ENCODE measurements around the gene PLEKHN1.
A peak's percentile ranks its signal among the peaks of the same experiment; 100 is the strongest.

Gene PLEKHN1, protein sequence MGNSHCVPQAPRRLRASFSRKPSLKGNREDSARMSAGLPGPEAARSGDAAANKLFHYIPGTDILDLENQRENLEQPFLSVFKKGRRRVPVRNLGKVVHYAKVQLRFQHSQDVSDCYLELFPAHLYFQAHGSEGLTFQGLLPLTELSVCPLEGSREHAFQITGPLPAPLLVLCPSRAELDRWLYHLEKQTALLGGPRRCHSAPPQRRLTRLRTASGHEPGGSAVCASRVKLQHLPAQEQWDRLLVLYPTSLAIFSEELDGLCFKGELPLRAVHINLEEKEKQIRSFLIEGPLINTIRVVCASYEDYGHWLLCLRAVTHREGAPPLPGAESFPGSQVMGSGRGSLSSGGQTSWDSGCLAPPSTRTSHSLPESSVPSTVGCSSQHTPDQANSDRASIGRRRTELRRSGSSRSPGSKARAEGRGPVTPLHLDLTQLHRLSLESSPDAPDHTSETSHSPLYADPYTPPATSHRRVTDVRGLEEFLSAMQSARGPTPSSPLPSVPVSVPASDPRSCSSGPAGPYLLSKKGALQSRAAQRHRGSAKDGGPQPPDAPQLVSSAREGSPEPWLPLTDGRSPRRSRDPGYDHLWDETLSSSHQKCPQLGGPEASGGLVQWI

DNA sequence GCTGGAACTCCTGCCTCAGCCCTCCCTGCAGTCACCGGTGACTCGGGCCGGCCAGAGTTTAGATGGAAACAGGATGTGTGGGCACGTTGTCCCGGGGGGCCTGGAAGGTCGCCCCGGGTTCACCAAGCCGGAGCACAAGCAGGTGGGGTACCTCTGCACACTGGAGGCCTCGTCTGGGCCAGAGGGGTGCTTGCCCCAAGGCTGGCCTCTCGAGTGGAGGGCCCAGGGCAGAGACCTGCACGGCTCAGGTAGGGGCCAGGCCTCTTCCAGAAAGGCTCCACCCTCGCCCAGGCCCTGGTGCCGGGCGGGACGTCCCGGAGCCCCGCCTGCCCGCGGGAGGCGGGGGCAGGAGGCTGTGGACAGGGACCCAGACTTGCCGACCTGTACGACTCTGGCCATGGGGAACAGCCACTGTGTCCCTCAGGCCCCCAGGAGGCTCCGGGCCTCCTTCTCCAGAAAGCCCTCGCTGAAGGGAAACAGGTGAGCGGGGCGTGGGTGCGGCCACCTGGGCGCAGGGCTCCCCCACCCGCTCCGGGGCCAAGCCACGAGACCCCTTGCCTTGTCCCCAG, at the start of gene PLEKHN1:
PLEKHN1 (plus strand) TSS at position 348 of the 569 bp plus-strand sequence; CDS start at position 398, 50 bp downstream.
- DNase-seq (ENCODE audit: low read depth, low spot score): no peak

GRCh38 chr1:917076-917459, 49.2 kb upstream of the PLEKHN1 start:
- no peak for DNase-seq (ENCODE audit: low read depth, low spot score)

- DNase-seq (ENCODE audit: low read depth, low spot score): no peak
Observed at GRCh38 chr1:917466-918091, 48.7 kb upstream of the PLEKHN1 start.

DNA sequence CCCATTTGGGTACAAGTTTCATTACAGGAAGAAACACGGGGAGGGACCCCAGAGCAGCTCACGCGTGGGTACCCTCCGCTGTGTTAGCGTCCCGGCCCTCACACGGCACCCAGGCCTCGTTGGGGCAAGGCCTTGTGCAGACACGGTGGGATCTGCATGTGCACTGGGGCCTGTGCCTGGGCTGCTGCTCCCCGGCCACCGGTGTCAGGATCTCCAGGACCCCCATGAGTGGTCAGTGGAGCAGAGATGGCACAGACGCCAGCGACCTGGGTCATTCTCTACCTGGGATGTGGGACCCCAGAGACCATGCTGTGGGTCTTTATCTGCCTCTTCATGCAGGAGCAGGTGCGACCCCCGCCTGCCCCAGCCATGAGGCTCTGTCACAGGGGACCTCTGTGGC, 47.9 kb upstream of the PLEKHN1 start:
- DNase-seq (ENCODE audit: low read depth, low spot score): no peak

DNA sequence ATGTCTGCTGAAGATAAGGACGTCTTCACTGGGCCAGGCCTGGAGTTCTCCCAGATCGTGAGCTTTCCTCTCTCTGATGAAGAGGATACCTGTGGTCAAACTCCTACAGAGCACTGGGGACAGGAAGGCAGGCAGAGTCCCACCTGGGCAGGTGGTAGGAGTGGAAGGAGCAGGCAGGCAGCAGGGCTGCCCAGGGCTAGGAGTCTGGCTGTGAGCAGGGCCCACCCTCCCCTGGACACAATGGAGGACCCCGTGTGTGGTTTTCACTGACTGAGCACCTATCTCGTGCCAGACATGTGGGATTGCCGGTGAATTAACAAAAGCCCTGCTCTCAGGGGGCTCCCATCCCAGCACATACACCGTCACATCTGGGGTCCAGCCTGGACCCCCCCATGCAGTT, 47.4 kb upstream of the PLEKHN1 start:
- no peak for DNase-seq (ENCODE audit: low read depth, low spot score)

- no peak for DNase-seq (ENCODE audit: low read depth, low spot score)
Observed at GRCh38 chr1:919271-919872, 46.9 kb upstream of the PLEKHN1 start.

DNA sequence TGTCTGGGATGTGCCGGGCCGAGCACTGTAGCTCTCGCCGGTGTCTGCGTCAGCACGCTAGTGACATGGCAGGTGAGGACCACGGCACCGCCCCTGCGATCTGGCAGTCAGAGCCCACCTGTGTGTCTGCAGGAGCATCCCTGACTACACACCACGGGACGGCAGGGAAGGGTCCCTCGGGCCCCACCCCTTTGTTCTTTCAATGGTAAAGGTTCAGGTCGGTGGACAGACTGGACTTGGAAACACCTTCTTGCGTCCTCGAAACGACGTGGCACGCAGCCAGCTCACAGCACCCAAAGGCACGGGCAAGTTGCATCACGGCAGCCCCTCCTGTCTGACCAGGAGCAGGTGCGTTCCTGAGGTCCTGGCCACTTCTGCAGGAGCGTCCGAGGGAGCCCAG, 46.3 kb upstream of the PLEKHN1 start:
- no peak for DNase-seq (ENCODE audit: low read depth, low spot score)

DNA sequence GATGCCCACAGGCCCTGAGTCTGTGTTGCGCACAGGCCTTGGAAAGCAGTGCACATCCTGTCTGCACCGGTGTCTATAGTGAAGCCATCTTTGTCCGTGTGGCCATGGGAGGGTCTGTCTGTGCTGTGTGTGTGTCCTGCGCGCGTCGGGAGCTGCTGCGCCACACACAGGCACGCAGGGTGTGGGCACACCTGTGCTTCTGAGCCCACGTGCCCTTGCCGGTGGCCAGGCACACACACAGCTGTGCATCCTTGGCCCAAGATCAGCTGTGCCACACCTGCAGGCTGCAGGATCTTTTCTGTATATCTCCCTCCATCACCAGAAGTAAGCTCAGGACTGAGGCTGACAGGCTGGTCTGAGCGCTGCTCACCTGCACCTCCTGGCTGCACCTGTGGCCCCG, 45.8 kb upstream of the PLEKHN1 start:
- no peak for DNase-seq (ENCODE audit: low read depth, low spot score)

- peak; percentile 90 for DNase-seq (ENCODE audit: low read depth, low spot score)
Observed at GRCh38 chr1:921011-921837, 45.1 kb upstream of the PLEKHN1 start.

- DNase-seq (ENCODE audit: low read depth, low spot score): peak; percentile 96
Observed at GRCh38 chr1:923131-923990, 42.9 kb upstream of the PLEKHN1 start, which contains the start of gene SAMD11. SAMD11 (plus strand) TSS chr1:923923; CDS start chr1:924432, 509 bp downstream.

GRCh38 chr1:923991-924655, 42.2 kb upstream of the PLEKHN1 start:
- DNase-seq (ENCODE audit: low read depth, low spot score): no peak

GRCh38 chr1:924656-925560, 41.4 kb upstream of the PLEKHN1 start:
- peak; percentile 74 for DNase-seq (ENCODE audit: low read depth, low spot score)

- DNase-seq (ENCODE audit: low read depth, low spot score): peak; percentile 68
Observed at GRCh38 chr1:925561-926421, 40.5 kb upstream of the PLEKHN1 start.

DNA sequence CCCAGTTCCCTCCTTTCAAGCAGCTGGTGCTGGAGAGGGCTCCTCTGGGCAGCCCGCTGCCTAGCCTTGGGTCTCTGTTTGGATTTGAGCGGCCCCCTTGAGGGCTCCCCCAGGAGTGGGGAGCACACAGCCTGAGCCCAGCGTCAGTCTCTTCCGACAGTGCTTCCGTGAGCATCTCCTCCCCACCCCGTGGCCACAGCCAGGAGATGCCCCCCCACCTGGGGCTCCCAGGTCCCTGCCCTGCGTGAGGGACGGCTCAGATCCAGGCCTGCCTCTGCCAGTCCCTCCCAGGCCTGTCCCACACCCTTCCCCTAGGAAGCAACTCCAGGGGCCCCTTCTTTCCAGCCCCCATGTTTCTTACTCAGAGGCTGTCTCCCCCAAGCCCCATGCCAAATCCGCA, 39.0 kb upstream of the PLEKHN1 start:
- DNase-seq (ENCODE audit: low read depth, low spot score): no peak

DNA sequence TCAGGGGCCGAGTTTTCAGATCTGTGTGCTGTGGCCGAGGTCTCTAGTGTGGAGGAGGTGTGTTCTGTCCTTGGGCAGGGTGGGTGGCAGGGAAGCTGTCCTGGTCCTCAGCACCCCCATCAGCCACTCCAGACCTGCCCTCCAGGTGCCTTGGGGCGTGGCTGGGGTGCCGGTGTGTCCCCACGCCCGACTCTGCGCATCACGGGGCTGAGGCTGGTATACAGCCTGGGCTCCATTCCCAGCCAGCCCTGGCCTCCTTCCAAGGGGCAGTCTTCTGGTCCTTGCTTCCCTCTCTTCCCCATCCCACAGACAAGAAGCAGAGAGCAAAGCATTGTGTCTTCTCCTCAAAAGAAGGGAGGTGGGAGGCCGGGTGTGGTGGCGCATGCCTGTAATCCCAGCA, 38.5 kb upstream of the PLEKHN1 start:
- no peak for DNase-seq (ENCODE audit: low read depth, low spot score)

- no peak for DNase-seq (ENCODE audit: low read depth, low spot score)
Observed at GRCh38 chr1:928825-929661, 37.2 kb upstream of the PLEKHN1 start.
